Mesothelial cell of epicardium (in vitro differentiated cells): Measurements from ENCODE around the gene DUSP10. TPM values are rescaled to one million over a fixed set of nuclear protein-coding genes. Genes with fewer than 3 reads are reported as not detected.

Source experiments
- DNase-seq, 2 experiments: peaks; one replicate each; pipeline ENCODE4 v3.0.0; 2021; ENCODE audit warnings: low spot score in 2 of 2; ENCODE audit not compliant: unreplicated experiment in 2 of 2
- H3K27ac Mint-ChIP-seq: 2 replicates; pipeline ENCODE4 v1.8.0; 2021; ENCODE audit warnings: mixed read lengths
- H3K27me3 Mint-ChIP-seq: 2 replicates; pipeline ENCODE4 v1.8.0; 2021; ENCODE audit warnings: low read depth, mixed read lengths
- H3K36me3 Mint-ChIP-seq: 2 replicates; pipeline ENCODE4 v1.8.0; 2021; ENCODE audit warnings: mixed read lengths
- H3K4me1 Mint-ChIP-seq: 2 replicates; pipeline ENCODE4 v1.8.0; 2021; ENCODE audit warnings: mixed read lengths
- H3K4me3 Mint-ChIP-seq: 2 replicates; pipeline ENCODE4 v1.8.0; 2021; ENCODE audit warnings: mild to moderate bottlenecking, moderate library complexity, mixed read lengths
- H3K9me3 Mint-ChIP-seq: 2 replicates; pipeline ENCODE4 v1.8.0; 2021; ENCODE audit warnings: mixed read lengths
- CTCF ChIP-seq: fragments of 200-600 bp; sonication (generic); IDR thresholded peaks from one replicate; pipeline ENCODE4 v1.5.0; 2021; ENCODE audit warnings: antibody characterized with exemption; ENCODE audit not compliant: unreplicated experiment
- total RNA-seq: library from RNA; stranded (reverse); gene quantifications from 3 replicates; pipeline ENCODE4 v1.2.1, GENCODE V29; 2021

DUSP10 gene
- total RNA-seq, 1 donor from 2014 or later, result 4.0 TPM

- H3K4me1 Mint-ChIP-seq, result peaks cover 5% of the 10 kb centered on the region
- H3K9me3 Mint-ChIP-seq, result no peaks in the 10 kb centered on the region
- no peaks in the 10 kb centered on the region for H3K36me3 Mint-ChIP-seq
- peaks cover 1% of the 10 kb centered on the region for H3K27me3 Mint-ChIP-seq
- no peak for TF ChIP-seq CTCF
- no peak for DNase-seq
- no peak overlapping the region for H3K27ac Mint-ChIP-seq
- no peak overlapping the region for H3K4me3 Mint-ChIP-seq
Measured at GRCh38 chr1:221774054-221774842, 32.4 kb upstream of the DUSP10 start.

- no peak for TF ChIP-seq CTCF
- H3K27me3 Mint-ChIP-seq, result peaks cover 1% of the 10 kb centered on the region
- peaks cover 5% of the 10 kb centered on the region for H3K4me1 Mint-ChIP-seq
- H3K4me3 Mint-ChIP-seq, result no peak overlapping the region
- no peak for DNase-seq
- H3K9me3 Mint-ChIP-seq, result no peaks in the 10 kb centered on the region
- H3K36me3 Mint-ChIP-seq, result no peaks in the 10 kb centered on the region
- H3K27ac Mint-ChIP-seq, result no peak overlapping the region
Measured at GRCh38 chr1:221773383-221773782, 31.5 kb upstream of the DUSP10 start.

GRCh38 chr1:221772117-221772516 lies 30.2 kb upstream of the DUSP10 start:
- H3K27ac Mint-ChIP-seq, result no peak overlapping the region
- H3K9me3 Mint-ChIP-seq, result peaks cover 3% of the 10 kb centered on the region
- no peak overlapping the region for H3K4me3 Mint-ChIP-seq
- no peak for TF ChIP-seq CTCF
- DNase-seq, result no peak
- peaks cover 5% of the 10 kb centered on the region for H3K4me1 Mint-ChIP-seq
- no peaks in the 10 kb centered on the region for H3K36me3 Mint-ChIP-seq
- no peaks in the 10 kb centered on the region for H3K27me3 Mint-ChIP-seq

GRCh38 chr1:221768444-221769066 lies 26.7 kb upstream of the DUSP10 start:
- Mint-ChIP-seq H3K4me3 (no peak overlapping the region), H3K36me3 (no peaks in the 10 kb centered on the region), H3K27ac (no peak overlapping the region), H3K4me1 (peaks cover 4% of the 10 kb centered on the region), H3K9me3 (peaks cover 3% of the 10 kb centered on the region), H3K27me3 (no peaks in the 10 kb centered on the region)
- no peak for DNase-seq
- no peak for TF ChIP-seq CTCF

GRCh38 chr1:221766210-221766609 lies 24.3 kb upstream of the DUSP10 start:
- no peak for TF ChIP-seq CTCF
- Mint-ChIP-seq H3K4me1 (peaks cover 9% of the 10 kb centered on the region), H3K36me3 (no peaks in the 10 kb centered on the region), H3K27me3 (no peaks in the 10 kb centered on the region), H3K27ac (no peak overlapping the region), H3K4me3 (no peak overlapping the region), H3K9me3 (peaks cover 3% of the 10 kb centered on the region)
- DNase-seq, result no peak
